GM23248 (cell line): ENCODE data around the gene NSD1. TPM values are rescaled to one million over a fixed set of nuclear protein-coding genes. Genes with fewer than 3 reads are reported as not detected.
"Not testable (repeated sequence)": the region's sequence is repeated elsewhere in the genome, so short reads cannot be mapped to it uniquely, and the experiment has no call there.

Source experiments
- DNase-seq: peaks from one replicate; pipeline ENCODE4 v3.0.0-alpha.2; 2015
- H2AFZ ChIP-seq: fragments of 200-600 bp; sonication (generic); 2 replicates; pipeline ENCODE4 v1.6.1; 2016; ENCODE audit warnings: antibody characterized with exemption
- H3F3A ChIP-seq: fragments of 200-600 bp; sonication (generic); 2 replicates; pipeline ENCODE4 v1.6.1; 2016; ENCODE audit warnings: mild to moderate bottlenecking, antibody characterized with exemption, mixed run types; ENCODE audit not compliant: insufficient read depth
- H3K27ac ChIP-seq: fragments of 200-600 bp; sonication (generic); 2 replicates; pipeline ENCODE4 v1.5.1; 2016; ENCODE audit warnings: mild to moderate bottlenecking
- H3K27me3 ChIP-seq: fragments of 200-600 bp; sonication (generic); replicated peaks from 2 replicates; pipeline ENCODE4 v1.6.1; 2016; ENCODE audit warnings: mild to moderate bottlenecking; ENCODE audit not compliant: insufficient read depth
- H3K36me3 ChIP-seq: fragments of 200-600 bp; sonication (generic); 2 replicates; pipeline ENCODE4 v1.6.1; 2016; ENCODE audit warnings: low read depth, mild to moderate bottlenecking
- H3K4me1 ChIP-seq: fragments of 200-600 bp; sonication (generic); 2 replicates; pipeline ENCODE4 v1.6.1; 2016; ENCODE audit warnings: mild to moderate bottlenecking; ENCODE audit not compliant: insufficient read depth
- H3K4me2 ChIP-seq: fragments of 200-600 bp; sonication (generic); one replicate; pipeline ENCODE4 v1.6.1; 2016; ENCODE audit warnings: mild to moderate bottlenecking; ENCODE audit not compliant: unreplicated experiment
- H3K4me3 ChIP-seq: fragments of 200-600 bp; sonication (generic); 2 replicates; pipeline ENCODE4 v1.5.1; 2016; ENCODE audit warnings: mild to moderate bottlenecking
- H3K79me2 ChIP-seq: fragments of 200-600 bp; sonication (generic); 2 replicates; pipeline ENCODE4 v1.6.1; 2016; ENCODE audit warnings: mild to moderate bottlenecking; ENCODE audit not compliant: insufficient read depth
- H3K9ac ChIP-seq: fragments of 200-600 bp; sonication (generic); 2 replicates; pipeline ENCODE4 v1.6.1; 2016; ENCODE audit warnings: mild to moderate bottlenecking
- H3K9me2 ChIP-seq: fragments of 200-600 bp; sonication (generic); 2 replicates; pipeline ENCODE4 v1.6.1; 2016; ENCODE audit warnings: mixed run types, mild to moderate bottlenecking, moderate library complexity; ENCODE audit not compliant: insufficient read depth
- H3K9me3 ChIP-seq: fragments of 200-600 bp; sonication (generic); one replicate; pipeline ENCODE4 v1.6.1; 2017; ENCODE audit warnings: low read depth
- H4K20me1 ChIP-seq: fragments of 200-600 bp; sonication (generic); 2 replicates; pipeline ENCODE4 v1.6.0; 2016; ENCODE audit not compliant: insufficient read depth
- EZH2 ChIP-seq: fragments of 200-600 bp; sonication (generic); IDR thresholded peaks from 2 replicates; pipeline ENCODE4 v1.6.1; 2018; ENCODE audit warnings: antibody characterized with exemption, mild to moderate bottlenecking; ENCODE audit not compliant: insufficient read depth, poor library complexity, severe bottlenecking
- EZH2phosphoT487 ChIP-seq: fragments of 200-600 bp; sonication (generic); IDR thresholded peaks from 2 replicates; pipeline ENCODE4 v1.6.1; 2018; ENCODE audit warnings: antibody characterized with exemption, moderate library complexity, mild to moderate bottlenecking, low read depth; ENCODE audit not compliant: insufficient read depth
- WGBS, 2 experiments: methylation state at CpG; one replicate each; pipeline ENCODE4 v1.1.6; 2015 to 2017; ENCODE audit warnings: low lambda C conversion rate in 2 of 2, low coverage in 1 of 2; ENCODE audit errors: missing lambda C conversion rate in 2 of 2; 5-methylcytosine and 5-hydroxymethylcytosine counted together
- in situ Hi-C: fragments of 300-500 bp; cut with MboI; formaldehyde crosslinking; loops from 2 replicates; pipeline ENCODE4 v1.15.0; 2020
- polyA plus RNA-seq: library from polyadenylated mRNA; unstranded; fragments of >200 nt; fragmentation: Nextera tagmentation; extraction: Ambion mirVana; gene quantifications from 2 replicates; pipeline ENCODE4 v1.2.1, GENCODE V29; 2016
- total RNA-seq: library from RNA; depleted of rRNA; stranded (reverse); fragments of >200 nt; shearing (Covaris generic); gene quantifications from 2 replicates; pipeline ENCODE4 v1.2.3, GENCODE V29; 2014

Gene NSD1
- total and polyA plus RNA-seq, 2 experiments from 2014 or later: 25.9 to 31.9 TPM

- H4K20me1 ChIP-seq: no peaks in the 10 kb centered on the region
- peaks cover 26% of the 10 kb centered on the region; the same call in 1 of the 2 replicates for H3K79me2 ChIP-seq
- no peaks in the 10 kb centered on the region for H3K27me3 ChIP-seq
- no peaks in the 10 kb centered on the region for H3F3A ChIP-seq
- no peak for DNase-seq
- no peak overlapping the region for H3K9ac ChIP-seq
- H2AFZ ChIP-seq: no peak overlapping the region
- in situ Hi-C loops: no loop called here
- no peak for TF ChIP-seq EZH2
- H3K4me3 ChIP-seq: no peak overlapping the region
- H3K9me3 ChIP-seq: no peaks in the 10 kb centered on the region
- H3K4me2 ChIP-seq: no peak overlapping the region
- H3K27ac ChIP-seq: no peak overlapping the region
- H3K4me1 ChIP-seq: peaks cover 6% of the 10 kb centered on the region; the same call in 1 of the 2 replicates
- H3K36me3 ChIP-seq: peaks cover 28% of the 10 kb centered on the region
- 90 to 92% methylated on average over 5 of the region's 5 CpGs for WGBS, 2 experiments
- H3K9me2 ChIP-seq: no peaks in the 10 kb centered on the region
Observed at GRCh38 chr5:177242304-177242703, 108.7 kb downstream of the NSD1 start.

GRCh38 chr5:177249761-177250537 is 116.4 kb downstream of the NSD1 start:
- Histone ChIP-seq H3K4me3 (no peak overlapping the region), H3K9me2 (no peaks in the 10 kb centered on the region), H3K36me3 (peaks cover 38% of the 10 kb centered on the region; the same call in 1 of the 2 replicates), H3K9ac (no peak overlapping the region), H2AFZ (no peak overlapping the region), H3K4me1 (peaks cover 6% of the 10 kb centered on the region; the same call in 1 of the 2 replicates), H3K79me2 (peaks cover 8% of the 10 kb centered on the region; the same call in 1 of the 2 replicates), H3K4me2 (no peak overlapping the region), H3K27me3 (no peaks in the 10 kb centered on the region), H3K27ac (no peak overlapping the region), H3K9me3 (no peaks in the 10 kb centered on the region), H4K20me1 (peaks cover 5% of the 10 kb centered on the region; the same call in 1 of the 2 replicates), H3F3A (no peaks in the 10 kb centered on the region; the same call in 1 of the 2 replicates)
- in situ Hi-C loops: no loop called here
- TF ChIP-seq EZH2 (no peak), EZH2phosphoT487 (no peak)
- 89 to 90% methylated on average over 8 of the region's 8 CpGs for WGBS, 2 experiments
- no peak for DNase-seq

GRCh38 chr5:177253252-177253651 is 119.7 kb downstream of the NSD1 start:
- no peak for DNase-seq
- Histone ChIP-seq H3K27ac (no peak overlapping the region), H3K4me3 (no peak overlapping the region), H3K27me3 (no peaks in the 10 kb centered on the region), H3K4me2 (no peak overlapping the region), H3K9me3 (no peaks in the 10 kb centered on the region), H4K20me1 (peaks cover 5% of the 10 kb centered on the region; the same call in 1 of the 2 replicates), H3K9me2 (no peaks in the 10 kb centered on the region), H3K36me3 (peaks cover 47% of the 10 kb centered on the region; the same call in 1 of the 2 replicates), H3K9ac (no peak overlapping the region), H2AFZ (no peak overlapping the region), H3K4me1 (no peaks in the 10 kb centered on the region), H3K79me2 (peaks cover 8% of the 10 kb centered on the region; the same call in 1 of the 2 replicates), H3F3A (peaks cover 7% of the 10 kb centered on the region; the same call in 1 of the 2 replicates)
- WGBS, 2 experiments: 55 to 67% methylated on average over 1 of the region's 1 CpG
- no peak for TF ChIP-seq EZH2
- no peak for TF ChIP-seq EZH2phosphoT487
- in situ Hi-C loops: no loop called here

GRCh38 chr5:177256296-177256695 is 122.7 kb downstream of the NSD1 start:
- Histone ChIP-seq H3K9me2 (no peaks in the 10 kb centered on the region), H3K27ac (no peak overlapping the region), H3K27me3 (no peaks in the 10 kb centered on the region), H4K20me1 (peaks cover 5% of the 10 kb centered on the region; the same call in 1 of the 2 replicates), H3K9me3 (no peaks in the 10 kb centered on the region), H3K9ac (no peak overlapping the region), H3K79me2 (no peaks in the 10 kb centered on the region), H3F3A (peaks cover 7% of the 10 kb centered on the region; the same call in 1 of the 2 replicates), H3K4me2 (no peak overlapping the region), H2AFZ (no peak overlapping the region), H3K4me1 (no peaks in the 10 kb centered on the region), H3K4me3 (no peak overlapping the region), H3K36me3 (peaks cover 60% of the 10 kb centered on the region; the same call in 1 of the 2 replicates)
- TF ChIP-seq EZH2phosphoT487 (no peak), EZH2 (no peak)
- peak; percentile 24 for DNase-seq
- in situ Hi-C loops: no loop called here
- 65 to 69% methylated on average over 5 of the region's 5 CpGs for WGBS, 2 experiments

- H3K9me2 ChIP-seq, H3F3A ChIP-seq, H3K9ac ChIP-seq, H3K4me3 ChIP-seq, H3K79me2 ChIP-seq, H3K27me3 ChIP-seq, H3K4me2 ChIP-seq, H2AFZ ChIP-seq, DNase-seq, H4K20me1 ChIP-seq, H3K9me3 ChIP-seq, in situ Hi-C loops, H3K4me1 ChIP-seq, H3K27ac ChIP-seq: not testable (repeated sequence)
- H3K36me3 ChIP-seq: peaks cover 62% of the 10 kb centered on the region; the same call in 1 of the 2 replicates
- WGBS, 2 experiments: 97% methylated on average over 7 of the region's 7 CpGs
Observed at GRCh38 chr5:177258711-177259110, 125.1 kb downstream of the NSD1 start.
